T-helper 2 cell (primary cell): ENCODE measurements around the gene KCNC4.
A peak's percentile ranks its signal among the peaks of the same experiment; 100 is the strongest.

ENCODE experiments used
- DNase-seq, 5 experiments: peaks; one replicate each; pipeline versions ENCODE4 v3.0.0 to v3.0.0-alpha.2; 2012 to 2022

KCNC4 gene

DNA sequence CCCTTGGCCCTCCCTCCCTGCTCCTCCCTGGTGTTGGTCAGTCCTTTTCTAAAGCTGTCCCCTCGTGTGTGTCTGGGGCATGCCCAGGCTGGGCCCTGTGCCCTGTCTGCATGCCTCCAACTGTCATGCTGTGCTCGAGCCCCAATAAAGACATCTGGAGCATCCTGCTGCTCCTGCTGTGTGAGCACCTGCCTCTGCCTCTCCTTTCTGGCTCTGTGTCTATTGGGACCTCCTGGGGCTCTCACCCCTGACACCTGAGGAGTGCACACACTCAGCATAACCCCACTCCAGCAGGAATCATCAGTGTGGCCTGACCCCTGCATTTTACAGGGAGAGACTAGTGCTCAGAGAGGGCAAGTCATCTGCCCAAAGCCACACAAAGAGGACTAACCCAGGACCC, 23.7 kb downstream of the KCNC4 start:
- no peak for DNase-seq

DNA sequence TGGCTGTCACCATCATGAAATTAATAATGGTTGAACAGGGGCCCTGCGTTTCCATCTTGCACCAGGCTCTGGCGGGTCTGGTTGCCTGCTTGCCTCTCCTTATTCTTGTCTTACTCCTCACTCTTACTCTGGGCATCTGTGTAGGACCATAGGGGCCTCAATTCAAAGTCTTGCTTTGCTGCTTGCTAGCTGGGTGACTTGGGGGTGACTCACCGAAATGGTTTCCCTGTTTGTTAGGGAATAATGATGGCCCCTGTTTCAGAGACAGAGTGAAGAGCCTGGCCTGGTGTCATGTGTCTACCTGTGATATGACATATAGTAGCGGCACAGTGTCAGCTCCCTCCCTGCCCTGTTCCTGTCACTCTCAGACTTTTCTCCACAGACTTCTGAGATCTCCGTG, 24.6 kb downstream of the KCNC4 start:
- no peak for DNase-seq

DNA sequence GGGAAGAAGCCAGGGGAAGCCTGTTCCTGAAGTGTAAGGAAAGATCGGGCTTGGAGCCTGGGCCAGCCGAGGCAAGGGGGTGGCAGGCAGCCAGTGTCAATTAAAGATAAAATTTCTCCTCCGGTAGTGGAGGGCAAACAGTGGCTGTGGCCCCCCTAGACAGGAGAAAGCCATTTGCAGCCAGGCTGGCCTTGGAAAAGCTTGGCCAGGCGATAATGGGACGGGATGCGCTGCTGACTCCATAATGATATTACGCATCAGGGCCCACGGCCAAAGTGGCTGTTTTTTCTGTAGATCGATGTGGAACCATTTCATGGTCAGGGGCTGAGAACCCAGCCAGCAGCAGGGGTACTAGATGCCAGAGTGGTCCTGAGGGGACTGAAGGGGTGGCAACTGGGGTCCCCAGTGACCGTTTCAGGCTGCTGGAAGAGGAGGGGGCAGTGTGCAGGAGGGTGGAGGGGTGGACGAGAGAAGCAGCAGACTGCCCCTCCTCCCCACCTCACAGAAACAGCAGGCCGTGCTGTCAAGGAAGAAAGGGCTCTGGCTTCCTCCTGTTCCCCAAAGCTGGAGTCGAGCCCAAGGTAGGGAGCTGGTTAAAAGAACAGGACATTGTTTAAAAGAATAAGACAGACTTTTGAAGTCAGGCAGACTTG, 25.2 kb downstream of the KCNC4 start:
- no peak for DNase-seq

DNA sequence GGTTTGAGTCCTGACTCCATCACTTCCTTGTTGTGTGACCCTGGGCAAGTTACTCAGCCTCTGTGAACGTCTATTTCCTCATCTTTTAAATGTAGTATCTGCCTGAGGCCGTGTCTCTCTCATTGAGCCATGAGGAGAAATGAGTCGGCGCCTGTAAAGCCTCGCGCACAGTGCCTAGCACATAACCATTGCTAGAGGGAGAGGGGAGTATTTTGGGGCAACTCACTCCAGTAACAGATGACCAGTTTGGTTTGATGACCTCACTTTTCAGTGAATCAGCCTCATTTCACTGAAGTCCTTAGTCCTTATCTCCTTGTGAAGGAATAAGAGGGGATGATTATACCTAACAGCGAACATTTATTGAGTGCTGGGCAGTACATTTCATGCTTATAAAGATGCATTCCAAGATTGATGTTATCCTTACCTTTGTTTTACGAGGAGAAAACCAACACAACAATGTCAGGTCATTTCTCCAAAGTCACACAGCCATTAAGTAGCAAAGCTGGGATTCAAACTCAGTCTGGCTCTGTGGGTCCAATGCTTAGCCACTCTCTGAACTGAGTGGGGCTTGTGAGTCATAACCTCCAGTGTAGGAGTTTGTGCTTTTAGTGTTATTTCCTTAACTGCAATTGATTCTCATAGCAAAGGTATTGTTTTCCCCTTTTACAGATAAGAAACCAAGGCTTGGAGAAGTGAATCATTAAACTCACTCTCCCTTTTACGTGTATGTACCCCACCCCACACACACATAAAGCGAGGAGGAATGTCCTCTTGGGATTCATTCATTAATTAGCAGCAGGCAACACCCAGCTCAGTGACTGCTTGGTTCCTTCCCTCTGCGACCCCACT, 25.9 kb downstream of the KCNC4 start:
- DNase-seq: peak in 2 of 5 experiments; percentile 21 to 56

DNA sequence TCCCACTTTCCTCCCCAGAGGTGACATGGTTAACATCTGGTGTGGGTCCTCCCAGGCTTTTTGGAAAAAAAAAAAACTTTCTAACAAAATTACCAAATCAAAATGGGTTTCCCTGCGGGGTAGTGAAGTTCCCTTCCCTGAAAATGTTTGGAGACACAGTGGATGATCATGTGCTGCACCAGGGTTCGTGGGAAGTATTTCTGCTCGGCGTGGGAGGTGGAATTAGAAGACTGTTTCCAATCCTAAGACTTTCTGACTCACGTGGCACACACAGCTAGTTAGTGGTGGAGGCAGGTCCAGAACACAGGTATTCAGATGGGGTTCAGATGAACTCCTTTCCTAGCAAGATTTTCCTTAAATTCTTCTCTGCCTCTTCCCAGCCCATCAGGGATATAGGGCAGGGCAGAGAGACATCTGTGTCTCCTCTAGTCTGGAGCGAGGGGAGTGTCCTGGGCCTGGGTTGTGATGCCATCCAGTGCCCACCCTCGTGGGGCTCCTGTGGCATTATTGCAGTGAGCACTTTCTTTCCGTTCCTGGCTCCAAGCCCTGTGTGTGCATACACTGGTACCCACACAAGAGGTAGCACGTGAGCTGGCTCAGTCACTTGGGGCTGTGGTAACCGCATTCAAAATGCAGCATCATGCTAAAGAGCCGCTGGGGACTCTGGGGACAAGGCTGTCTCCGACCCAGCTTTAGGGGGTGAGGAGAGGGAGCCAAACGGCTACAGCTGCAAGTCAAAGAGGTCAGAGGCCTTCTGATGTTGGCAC, 27.5 kb downstream of the KCNC4 start:
- no peak for DNase-seq

DNA sequence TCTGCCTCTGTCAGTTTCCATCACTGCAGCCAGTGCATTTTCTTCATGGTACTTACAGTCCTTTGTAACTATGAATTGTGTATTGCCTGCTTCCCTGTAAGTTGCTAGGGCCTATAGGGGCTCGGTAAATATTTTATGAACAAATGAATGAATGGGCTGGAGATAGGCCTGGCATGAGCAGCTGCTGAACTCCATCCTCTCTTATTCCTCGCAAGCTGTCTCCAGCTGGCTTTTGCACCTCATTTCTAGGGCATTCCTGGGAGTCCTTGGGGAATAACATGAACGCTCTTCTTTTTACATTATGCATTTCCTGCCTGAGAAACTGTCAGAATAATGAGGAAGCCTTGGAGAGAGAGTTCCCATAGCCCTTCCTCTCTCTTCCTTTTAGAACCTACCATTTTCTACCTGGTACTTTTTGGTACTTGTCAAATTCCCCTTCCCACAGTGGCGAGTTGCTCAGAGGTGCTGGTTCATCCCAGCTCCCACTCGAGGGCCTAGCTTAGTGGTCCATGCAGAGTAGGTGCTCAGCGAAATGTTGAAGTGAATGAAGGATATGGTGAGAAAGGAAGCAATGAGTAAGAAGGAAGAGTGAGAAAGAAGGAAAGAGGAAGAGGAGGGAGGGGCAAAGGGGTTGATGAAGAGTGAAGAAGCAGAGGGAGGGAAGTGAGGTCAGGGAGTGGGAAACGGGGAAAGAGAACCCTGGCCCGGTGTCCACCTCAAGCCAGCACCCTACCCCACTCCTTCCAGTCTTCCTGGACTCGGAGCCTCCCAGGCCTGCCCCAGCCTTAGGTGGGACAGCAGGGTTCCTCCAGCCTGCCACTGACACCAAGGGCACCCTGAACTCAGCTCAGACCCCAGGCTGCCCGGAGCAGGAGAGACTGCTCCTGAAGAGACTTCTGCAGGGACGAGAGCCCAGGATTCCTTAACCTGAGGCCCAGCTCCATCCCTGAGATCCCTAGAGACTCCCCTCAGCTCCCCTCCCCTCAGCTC, 29.6 kb downstream of the KCNC4 start:
- DNase-seq: no peak

DNA sequence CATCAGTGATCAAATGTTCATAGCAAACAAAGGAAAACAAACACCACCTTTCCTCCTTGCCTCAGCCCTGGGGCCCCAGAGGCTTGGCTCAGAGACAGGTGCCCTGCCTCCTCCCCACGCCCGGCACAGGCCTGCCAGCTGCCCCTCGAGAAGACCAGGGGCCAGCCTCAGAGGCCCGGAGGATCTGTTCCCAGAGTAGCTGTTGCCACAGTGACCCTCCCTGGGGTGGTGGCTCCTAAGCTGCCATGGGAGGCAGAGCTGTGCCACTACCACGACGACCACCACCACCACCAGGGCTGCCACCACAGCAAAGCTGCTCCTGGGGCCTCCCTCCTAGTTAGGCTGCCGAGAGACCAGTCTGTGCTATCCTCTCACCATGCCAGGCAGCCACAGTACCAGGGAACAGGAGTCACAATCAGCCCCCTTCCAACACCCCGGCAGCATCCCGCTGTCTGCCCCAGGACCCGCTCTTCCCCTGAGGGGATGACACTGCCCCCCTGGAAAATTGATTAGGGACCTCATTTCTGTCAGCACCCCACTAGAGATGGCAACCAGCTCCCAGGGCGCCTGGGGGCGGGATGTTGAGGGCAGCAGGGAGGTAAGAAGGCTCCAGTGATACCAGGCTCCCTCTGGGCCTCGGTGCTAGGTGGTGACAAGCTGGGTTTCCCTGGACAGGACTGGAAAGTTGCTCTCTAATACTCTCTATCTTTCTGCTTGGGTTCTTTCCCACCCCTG, 30.5 kb downstream of the KCNC4 start:
- no peak for DNase-seq

DNA sequence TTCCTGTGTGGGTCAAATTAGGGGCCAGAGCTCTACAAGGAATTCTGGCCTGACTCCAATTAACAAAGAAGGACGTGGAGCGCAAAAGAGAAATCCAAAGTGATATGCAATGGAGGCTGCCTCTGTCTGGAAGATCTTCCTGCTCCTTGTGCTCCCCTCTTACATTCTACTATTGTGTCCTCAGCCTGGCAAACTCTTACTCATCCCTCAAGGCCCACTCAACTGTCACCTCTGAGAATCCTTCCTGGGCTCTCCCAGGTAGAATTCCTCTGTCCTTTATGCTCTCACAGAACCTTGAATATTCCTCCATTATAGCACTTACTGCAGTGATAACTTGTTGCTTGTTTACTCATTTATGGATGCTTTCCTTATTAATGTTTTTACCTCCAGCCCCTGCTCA, 31.4 kb downstream of the KCNC4 start:
- DNase-seq: no peak

DNA sequence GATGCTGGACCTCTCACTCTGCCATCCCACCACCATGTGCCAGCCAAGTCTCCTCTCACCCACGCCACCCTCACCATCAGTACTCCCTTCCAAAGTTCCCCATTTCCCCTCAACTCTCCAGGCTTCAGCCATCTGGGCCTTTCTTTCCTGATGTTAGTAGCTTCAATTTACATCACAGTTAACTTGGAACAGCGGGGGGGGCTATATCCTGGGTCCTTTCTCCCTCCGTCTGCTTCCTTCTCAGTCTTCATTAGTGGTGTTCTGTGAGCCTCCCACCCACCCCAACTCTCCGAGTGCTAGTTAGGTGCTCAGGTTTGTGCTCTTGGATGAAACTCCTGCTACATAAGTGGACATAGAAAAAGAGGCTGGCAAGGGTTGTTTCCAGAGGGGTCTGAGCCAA, 31.9 kb downstream of the KCNC4 start:
- DNase-seq: no peak

DNA sequence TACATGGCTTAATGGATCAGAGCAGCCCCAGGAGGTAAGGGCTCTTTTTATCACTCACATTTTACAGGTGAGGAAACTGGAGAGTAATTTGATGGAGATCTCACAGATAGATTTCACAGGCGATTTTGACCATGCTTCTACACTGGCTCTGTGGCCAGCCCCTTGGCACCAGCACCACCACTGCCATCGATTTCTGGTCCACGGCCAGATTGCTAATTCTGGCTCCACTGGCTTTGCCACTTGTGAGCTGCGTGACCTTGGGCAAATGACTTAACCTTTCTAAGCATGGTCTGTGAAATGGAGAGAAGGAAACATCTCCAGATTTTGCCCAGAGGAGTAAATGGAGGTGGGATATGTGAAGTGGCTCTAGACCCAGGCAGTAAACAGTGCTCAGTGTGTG, 32.6 kb downstream of the KCNC4 start:
- DNase-seq: no peak

DNA sequence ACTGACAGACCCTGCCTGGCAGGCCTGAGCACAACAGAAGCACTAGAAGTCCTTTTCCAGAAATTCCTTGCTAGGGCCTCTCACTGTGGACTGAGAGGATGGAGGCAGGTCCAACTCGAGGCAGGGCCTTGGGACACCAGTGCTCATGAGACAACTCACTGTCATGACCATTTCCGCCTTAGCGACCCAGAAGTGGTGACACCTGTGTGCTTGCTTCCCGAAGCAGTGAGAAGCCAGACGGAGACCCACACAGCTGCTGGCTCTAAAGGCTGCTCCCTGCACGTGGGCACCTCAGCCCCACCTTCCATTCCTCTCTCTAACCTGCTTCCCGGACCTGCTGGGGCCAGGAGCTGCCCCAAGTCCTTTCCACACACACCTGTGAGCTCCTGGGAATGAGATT, 33.0 kb downstream of the KCNC4 start:
- DNase-seq: no peak

DNA sequence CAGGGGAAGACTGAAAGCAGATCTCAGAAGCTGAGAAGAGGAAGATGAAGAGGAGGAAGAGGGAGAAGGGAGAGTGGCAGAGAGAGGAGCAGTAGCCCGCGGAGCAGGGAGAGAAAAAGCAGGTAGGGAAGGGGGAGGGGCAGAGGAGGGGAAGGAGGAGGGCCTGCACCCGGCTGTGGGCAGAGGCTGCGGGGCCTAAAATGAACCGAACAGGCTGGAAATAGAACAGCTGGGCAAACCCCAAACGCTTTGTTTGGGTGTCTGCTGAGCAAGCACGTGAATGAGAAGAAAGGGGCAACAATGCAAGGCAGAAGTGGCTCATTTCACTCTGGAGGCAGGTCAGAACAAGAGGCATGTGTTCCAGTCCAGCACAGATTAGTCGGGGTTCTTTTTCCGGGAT, 33.5 kb downstream of the KCNC4 start:
- no peak for DNase-seq

DNA sequence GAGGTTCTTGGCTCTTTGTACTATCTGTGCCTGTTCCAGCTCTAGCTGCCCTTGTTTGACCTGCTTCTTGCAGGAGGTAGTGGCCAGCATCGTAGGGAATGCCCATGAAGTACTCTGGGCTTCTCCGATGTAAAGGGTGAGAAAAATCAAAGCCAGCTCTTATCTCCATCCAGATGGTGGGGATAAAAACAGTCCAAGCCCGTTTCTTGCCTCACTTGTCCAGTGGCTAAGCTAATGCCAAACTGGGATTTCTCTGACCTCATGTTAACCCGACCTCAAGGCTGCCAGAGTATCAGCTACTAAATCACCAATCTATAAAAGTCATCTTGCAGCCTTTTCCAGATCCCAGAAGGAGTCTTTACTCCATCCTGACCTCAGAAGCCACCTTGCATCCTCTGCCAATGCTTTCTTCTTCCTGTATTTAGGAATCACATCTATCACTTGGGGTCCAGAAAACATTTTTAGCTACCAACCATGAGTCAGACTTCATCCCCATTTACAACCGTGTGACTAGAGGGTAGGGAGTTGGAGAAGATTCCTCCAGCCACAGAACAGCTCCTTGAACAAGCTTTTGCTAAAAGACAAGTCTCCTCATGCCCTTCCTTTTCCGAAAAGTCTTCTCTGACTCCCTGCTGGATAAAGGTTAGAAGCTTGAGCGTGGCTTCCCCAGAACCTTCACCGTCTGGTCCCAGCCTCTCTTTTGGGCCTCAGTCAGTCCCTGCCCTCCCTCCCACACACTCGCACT, 35.9 kb downstream of the KCNC4 start:
- DNase-seq: no peak

DNA sequence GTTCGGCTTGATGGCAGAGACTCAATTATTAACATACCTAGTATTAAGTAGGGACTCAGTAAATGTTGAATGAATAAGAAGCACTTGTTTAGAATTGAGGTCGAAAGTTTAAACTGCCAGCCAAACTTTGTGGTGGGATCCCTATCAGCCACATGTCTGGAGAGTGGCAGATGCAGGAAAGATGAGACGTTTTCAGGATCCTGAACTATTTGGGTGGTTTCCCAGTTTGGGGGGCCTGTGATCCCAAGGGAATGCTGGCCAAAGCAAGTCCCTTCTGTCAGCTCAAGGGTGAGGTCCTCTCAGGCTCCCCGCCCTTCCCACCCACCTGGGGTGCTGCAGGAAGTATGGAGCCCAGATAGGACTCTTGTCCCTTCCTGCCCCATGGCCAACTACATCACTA, 38.6 kb downstream of the KCNC4 start:
- no peak for DNase-seq

DNA sequence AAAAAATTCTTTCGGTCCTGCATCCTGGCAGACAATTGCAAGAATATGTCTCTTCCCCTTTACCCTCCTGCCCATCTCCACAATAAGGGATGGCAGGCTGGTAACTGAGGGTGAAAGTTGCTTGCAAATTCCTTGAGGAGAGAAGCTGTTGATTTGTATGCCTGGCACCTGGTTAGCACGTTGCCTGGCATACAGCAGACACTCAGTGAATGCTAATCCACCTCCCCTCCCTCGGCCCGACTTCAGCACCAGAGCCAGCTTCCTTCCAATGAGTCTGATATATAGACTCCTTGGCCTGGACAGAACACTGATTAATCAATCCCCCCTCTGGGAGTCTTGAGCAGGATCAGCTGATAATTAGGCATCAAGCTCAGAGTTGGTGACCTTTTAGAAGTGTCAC, 39.1 kb downstream of the KCNC4 start:
- DNase-seq: no peak

DNA sequence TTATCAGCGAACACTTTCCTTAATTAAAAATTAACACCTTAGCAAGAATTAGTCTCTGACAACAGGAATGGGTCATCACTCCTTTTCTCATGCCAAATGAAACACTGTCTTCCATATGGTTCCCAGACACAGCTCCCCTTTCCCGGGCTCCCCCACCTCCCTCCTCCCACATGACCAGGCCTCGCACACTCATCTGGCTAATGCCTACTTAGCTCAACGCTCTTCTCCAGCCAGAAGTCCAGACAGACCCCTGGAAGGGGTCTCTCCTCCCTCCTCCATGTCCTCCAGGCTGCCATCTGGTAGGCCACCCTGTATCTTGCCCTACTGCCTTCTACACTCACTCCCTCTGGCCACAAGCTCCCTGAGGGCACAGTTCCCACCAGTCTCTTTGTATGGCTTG, 39.9 kb downstream of the KCNC4 start:
- no peak for DNase-seq

DNA sequence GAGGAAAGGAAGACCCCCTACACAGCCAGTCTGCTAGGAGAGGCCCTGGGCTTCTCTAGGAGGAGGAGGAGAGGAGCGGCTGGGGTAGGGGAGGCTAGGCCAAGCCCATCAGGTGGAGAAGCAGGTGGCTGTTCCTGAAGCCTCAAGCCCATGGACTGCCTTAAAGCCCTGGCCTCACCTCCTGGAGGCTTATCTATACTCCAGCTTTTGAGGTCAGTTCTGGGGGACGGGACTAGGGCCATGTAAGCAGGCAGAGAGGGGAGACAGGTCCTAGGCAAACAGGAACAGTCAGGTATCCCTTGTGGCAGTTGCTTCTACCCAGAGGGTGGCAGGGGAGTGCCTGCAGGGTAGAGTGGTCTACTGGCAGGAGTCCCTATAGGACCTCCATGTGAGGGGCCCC, 40.6 kb downstream of the KCNC4 start:
- no peak for DNase-seq

DNA sequence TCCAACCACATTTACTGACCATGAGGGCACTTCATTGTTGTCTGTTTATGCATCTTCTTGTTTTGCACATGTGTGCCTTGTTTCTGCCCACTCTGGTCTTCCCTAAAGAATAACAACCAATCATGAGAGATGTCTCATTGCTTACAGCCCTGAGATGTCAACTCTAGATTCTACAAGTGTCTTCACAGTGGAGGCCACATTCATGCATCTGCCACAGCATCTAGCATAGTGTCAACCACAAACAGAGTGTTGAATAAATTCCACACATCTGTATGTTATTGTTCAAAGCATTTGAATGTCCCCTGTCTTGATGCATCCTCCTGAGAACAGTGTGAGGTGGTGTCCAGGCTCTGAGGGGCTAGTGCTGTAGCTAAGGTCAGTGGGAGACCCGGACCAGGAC, 43.1 kb downstream of the KCNC4 start:
- DNase-seq: peak in 1 of 5 experiments; percentile 59

DNA sequence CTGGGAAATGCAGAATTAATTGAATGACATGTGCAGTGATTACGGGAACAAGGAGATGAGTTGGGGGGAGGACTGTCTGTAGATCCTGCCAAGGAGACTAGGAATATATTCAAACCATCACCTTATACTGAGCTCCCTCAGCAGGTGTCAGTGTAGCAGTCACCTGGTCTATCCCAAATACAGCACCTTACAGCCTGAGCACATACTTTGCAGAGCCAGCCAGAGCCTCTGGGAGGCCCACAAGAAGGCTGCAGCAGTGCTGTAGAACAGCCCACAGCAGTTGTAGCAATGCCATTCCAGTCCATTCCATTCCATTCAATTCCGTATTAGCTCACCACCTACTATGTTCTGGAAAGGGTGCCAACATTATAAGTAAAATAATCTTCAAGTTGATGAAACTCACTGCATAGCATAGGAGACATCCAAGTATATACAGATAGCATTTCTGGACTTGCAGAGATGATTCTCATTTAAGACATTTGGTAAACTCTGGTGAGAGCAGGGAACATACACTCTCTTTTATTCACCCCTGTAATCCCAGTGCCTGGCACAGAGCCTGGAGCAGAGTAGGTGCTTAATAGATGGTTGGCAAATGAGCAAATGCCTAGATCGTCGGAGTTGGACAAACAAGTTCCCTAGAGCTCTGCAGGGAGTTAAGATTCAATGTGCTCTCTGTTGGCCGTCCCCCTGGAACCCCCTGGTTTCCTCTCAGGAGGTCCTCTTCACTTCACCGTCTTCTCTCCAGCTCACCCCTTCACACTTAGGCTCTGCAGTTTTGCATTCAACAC, 44.7 kb downstream of the KCNC4 start:
- DNase-seq: no peak

DNA sequence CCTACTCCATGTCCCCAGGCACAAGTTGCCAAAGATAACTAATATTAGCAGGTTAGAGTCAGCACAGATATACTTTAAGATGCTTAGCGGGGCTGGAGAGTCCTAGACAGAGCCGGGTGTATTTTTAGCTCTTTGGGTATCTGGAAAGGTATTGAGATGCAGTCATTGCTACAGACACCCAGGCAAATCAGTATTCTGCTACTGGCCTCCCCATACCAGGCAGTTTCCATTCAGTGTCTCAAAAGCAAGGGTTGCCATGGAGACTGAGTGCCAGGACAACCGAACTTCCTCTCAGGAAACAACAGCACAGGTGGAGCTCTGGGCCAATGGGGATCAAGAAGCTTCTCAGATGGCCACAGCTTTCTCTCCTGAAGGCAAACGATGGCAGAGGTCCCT, 45.3 kb downstream of the KCNC4 start:
- peak in 1 of 5 experiments; percentile 11 for DNase-seq
